Mucosa of rectum (tissue), 2 donors: ENCODE results near the gene XPR1.
"Not testable (repeated sequence)": the region's sequence is repeated elsewhere in the genome, so short reads cannot be mapped to it uniquely, and the experiment has no call there.

ENCODE experiments used
- H3K27ac ChIP-seq, 2 donors: one replicate each; pipeline ENCODE4 v1.7.0; 2013; ENCODE audit warnings: inconsistent platforms in 2 of 2, low read depth in 2 of 2, low read length in 2 of 2
- H3K27me3 ChIP-seq, 2 donors: one replicate each; pipeline ENCODE4 v1.7.0; 2013; ENCODE audit warnings: low read length in 2 of 2; ENCODE audit not compliant: control insufficient read depth in 2 of 2, insufficient read depth in 2 of 2
- H3K36me3 ChIP-seq, 2 donors: one replicate each; pipeline ENCODE4 v1.7.0; 2013; ENCODE audit warnings: low read length in 2 of 2; ENCODE audit not compliant: control insufficient read depth in 2 of 2, insufficient read depth in 2 of 2
- H3K4me1 ChIP-seq, 2 donors: one replicate each; pipeline ENCODE4 v1.7.0; 2013; ENCODE audit warnings: low read length in 2 of 2, mild to moderate bottlenecking in 1 of 2; ENCODE audit not compliant: control insufficient read depth in 2 of 2, insufficient read depth in 2 of 2
- H3K4me3 ChIP-seq, 2 donors: one replicate each; pipeline ENCODE4 v1.7.0; 2013; ENCODE audit warnings: low read length in 2 of 2
- H3K9ac ChIP-seq, 2 donors: one replicate each; pipeline ENCODE4 v1.7.0; 2013; ENCODE audit warnings: low read length in 2 of 2, low read depth in 1 of 2, mild to moderate bottlenecking in 1 of 2
- H3K9me3 ChIP-seq, 2 donors: one replicate each; pipeline ENCODE4 v1.7.0; 2013; ENCODE audit warnings: low read length in 2 of 2; ENCODE audit not compliant: control insufficient read depth in 2 of 2
- donor health status: healthy.
- donor health status: Normal muscosa, but diverticular disease.

XPR1 gene

DNA sequence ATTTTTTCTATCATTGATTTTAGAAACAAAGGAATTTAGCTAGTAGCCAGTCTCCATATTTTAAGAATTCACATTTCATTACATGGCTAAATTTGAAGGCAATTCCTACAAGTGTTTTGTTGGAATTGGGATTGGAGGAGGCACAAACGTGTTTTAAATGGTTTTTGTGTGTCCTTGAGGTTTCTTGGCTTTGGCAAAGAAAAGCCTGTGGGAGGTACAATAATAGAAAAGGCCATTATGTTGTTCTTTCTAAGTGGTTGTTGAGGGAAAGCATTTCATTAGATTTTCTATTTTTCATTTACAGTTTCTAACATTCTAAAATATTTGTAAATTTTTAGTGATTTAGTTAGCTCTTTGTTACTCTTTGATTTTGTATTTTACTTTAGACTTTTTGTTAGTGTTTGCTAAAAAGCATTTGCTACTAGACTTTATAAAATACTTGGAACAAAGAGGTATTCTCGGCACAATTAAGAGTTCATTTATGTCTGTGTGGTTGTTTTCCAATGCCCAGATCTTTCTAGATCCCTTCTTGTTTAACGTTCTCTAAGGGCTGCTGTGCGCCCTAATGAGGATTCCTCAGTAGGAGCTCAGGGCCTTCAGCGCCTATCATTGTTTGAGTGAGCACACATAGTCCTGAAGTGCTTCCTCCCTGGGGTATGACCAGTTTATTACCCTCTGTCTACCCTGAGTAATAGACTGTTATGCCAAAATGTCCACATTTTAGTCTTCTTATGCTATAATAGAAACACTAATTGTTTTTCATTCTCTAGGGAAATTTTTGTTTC is 210.9 kb downstream of the XPR1 start:
- Histone ChIP-seq H3K36me3 (no peaks in the 10 kb centered on the region), H3K9ac (no peak overlapping the region), H3K27ac (no peak overlapping the region), H3K9me3 (no peaks in the 10 kb centered on the region), H3K4me1 (no peaks in the 10 kb centered on the region), H3K27me3 (no peaks in the 10 kb centered on the region), H3K4me3 (no peak overlapping the region)

DNA sequence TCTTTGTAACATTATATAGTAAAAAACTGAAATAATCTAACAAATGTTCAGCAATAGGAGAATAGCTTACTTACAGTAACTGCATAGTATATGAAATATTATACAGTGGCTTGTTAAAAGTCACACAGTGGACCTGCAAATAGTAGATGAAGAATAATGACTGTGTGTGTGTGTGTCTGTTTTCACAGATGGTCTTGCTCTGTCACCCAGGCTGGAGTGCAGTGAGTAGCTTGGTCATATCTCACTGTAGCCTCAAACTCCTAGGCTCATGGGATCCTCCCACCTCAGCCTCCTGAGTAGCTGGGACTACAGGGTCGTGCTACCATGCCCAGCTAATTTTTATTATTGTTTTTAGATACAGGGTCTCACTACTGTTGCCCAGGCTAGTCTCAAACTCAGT is 213.5 kb downstream of the XPR1 start:
- H3K36me3 ChIP-seq, result no peaks in the 10 kb centered on the region
- no peaks in the 10 kb centered on the region for H3K9me3 ChIP-seq
- H3K9ac ChIP-seq, result no peak overlapping the region
- H3K4me3 ChIP-seq, result no peak overlapping the region
- no peaks in the 10 kb centered on the region for H3K4me1 ChIP-seq
- H3K27ac ChIP-seq, result no peak overlapping the region
- H3K27me3 ChIP-seq, result no peaks in the 10 kb centered on the region

DNA sequence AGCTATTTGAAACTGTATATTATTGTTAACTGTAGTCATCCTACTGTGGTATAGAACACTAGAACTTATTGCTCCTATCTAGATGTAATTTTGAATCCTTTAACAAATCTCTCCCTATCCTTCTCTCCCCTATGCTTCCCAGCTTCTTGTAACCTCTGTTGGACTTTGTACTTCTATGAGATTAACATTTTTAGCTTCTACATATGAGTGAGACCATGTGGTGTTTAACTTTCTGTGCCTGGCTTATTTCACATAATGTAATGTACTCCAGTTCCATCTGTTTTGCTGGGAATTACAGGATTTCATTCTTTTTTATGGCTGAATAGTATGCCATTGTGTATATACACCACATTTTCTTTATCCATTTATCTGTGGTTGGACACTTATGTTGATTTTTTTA is 216.4 kb downstream of the XPR1 start:
- no peaks in the 10 kb centered on the region for H3K4me1 ChIP-seq
- H3K9ac ChIP-seq, result no peak overlapping the region
- no peaks in the 10 kb centered on the region for H3K36me3 ChIP-seq
- no peak overlapping the region for H3K27ac ChIP-seq
- H3K27me3 ChIP-seq, result no peaks in the 10 kb centered on the region
- H3K4me3 ChIP-seq, result no peak overlapping the region
- H3K9me3 ChIP-seq, result no peaks in the 10 kb centered on the region

DNA sequence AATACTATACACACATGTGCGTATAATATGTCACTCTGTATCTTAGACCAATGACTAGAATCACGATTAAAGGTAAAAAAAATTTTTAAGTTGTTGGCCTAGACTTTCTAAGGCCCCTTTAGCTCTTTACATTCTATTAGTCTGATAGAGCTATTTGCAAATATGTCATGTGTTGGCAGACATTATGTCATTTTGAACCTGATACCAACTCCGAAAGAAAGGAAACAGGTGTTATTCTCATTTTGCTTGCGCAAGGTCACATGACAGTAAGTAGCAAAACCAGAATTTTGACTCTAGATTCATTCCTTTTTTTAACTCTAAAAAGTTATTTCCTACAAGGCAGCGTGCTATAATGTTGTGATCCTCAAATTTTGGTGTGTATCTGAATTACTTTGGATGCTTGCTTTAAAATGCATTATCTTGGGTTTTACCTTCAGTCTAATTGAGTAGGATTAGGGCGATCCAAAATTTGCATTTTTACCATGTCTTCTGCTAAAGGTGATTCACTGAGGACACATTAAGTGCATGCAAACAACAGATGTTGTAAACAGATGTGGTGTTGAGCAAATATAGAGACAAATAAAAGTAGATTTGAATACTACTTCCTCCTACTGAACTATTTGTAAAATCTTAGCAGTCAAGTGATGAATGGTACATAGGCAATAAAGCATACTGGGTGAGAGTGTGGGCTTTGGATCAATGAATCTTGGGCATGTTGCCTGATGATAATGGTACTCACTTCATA is 217.4 kb downstream of the XPR1 start:
- H3K4me1 ChIP-seq, result no peaks in the 10 kb centered on the region
- H3K27me3 ChIP-seq, result no peaks in the 10 kb centered on the region
- peak overlapping the region in 1 of 2 donors; percentile 24 for H3K4me3 ChIP-seq
- no peaks in the 10 kb centered on the region for H3K36me3 ChIP-seq
- no peaks in the 10 kb centered on the region for H3K9me3 ChIP-seq
- no peak overlapping the region for H3K9ac ChIP-seq
- H3K27ac ChIP-seq, result no peak overlapping the region

DNA sequence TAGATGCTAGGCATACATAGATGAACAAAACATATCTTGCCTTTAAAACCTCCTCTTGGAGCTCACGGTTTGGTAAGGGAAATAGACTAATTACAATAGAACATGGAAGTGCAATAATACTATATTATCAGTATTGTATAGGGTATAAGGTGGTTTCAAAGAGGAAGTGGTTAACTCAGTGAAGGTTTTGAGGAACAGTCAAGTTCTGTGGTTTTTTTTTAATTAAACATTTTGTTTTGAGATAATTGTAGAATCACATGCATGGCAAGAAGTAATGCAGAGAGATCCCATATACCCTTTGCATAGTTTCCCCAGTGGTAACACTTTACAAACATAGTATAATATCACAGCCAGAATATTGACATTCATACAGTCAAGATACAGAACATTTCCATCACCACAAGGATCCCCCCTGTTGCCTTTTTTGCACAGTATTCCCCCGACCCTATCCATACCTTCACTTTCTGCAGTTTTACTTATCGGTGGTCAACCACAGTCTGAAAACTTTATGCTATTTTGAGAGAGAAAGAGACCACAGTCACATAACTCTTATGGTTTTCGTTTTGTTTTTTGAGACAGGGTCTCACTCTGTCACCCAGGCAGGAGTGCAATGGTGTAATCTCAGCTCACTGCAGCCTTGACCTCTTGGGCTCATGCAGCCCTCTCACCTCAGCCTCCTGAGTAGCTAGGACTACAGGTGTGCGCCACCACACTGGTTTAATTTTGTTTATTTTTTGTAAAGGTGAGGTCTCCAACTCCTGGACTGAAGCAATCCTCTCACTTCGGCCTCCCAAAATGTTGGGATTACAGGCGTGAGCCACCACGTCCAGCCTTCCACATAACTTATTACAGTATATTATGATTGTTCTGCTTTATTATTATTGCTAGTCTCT is 220.4 kb downstream of the XPR1 start:
- Histone ChIP-seq H3K4me3 (no peak overlapping the region), H3K36me3 (no peaks in the 10 kb centered on the region), H3K9ac (no peak overlapping the region), H3K4me1 (no peaks in the 10 kb centered on the region), H3K27me3 (no peaks in the 10 kb centered on the region), H3K9me3 (no peaks in the 10 kb centered on the region), H3K27ac (no peak overlapping the region)

DNA sequence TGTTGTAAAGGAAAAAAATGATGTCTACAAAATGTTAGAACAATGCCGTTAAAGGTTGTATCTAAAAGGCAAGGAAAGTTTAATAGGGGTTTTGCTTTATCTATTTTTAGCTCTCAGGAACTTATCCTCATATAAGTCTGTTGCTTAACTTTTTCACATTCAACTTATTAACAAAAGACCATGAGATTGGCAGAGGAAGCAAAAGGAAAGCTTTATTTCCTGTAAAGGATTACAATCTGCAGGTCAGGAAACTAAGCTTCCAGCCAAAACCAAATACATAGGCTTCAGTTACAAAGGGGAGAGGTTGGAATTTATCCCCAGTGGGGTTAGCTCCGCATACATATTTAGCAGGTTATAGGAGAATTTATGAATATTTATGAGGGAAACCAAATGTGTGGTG is 222.2 kb downstream of the XPR1 start:
- no peaks in the 10 kb centered on the region for H3K27me3 ChIP-seq
- H3K4me1 ChIP-seq, result no peaks in the 10 kb centered on the region
- H3K9ac ChIP-seq, result no peak overlapping the region
- no peak overlapping the region for H3K27ac ChIP-seq
- no peaks in the 10 kb centered on the region for H3K9me3 ChIP-seq
- H3K4me3 ChIP-seq, result no peak overlapping the region
- H3K36me3 ChIP-seq, result no peaks in the 10 kb centered on the region

DNA sequence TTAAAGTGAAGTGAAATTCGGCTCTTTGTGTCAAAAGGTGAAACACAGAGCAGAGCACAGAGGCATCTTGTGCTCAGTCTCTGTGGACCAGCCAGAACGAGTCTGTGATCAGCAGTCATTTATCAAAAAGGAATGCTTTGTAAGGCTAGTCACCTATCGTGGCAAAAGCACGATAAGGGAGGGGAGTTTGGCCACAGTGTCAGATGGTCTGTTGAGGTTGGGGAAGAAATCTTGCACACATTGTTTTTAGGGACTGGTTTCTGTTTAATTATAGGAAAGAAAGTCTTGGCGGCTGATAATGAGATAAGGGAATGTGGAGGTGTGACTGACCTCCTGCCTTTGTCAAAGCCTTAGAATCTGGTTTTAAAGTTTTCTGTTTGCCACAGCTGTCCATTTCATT is 222.6 kb downstream of the XPR1 start:
- H3K27me3 ChIP-seq, result no peaks in the 10 kb centered on the region
- no peak overlapping the region for H3K9ac ChIP-seq
- no peaks in the 10 kb centered on the region for H3K9me3 ChIP-seq
- no peaks in the 10 kb centered on the region for H3K36me3 ChIP-seq
- no peak overlapping the region for H3K27ac ChIP-seq
- H3K4me3 ChIP-seq, result no peak overlapping the region
- no peaks in the 10 kb centered on the region for H3K4me1 ChIP-seq

DNA sequence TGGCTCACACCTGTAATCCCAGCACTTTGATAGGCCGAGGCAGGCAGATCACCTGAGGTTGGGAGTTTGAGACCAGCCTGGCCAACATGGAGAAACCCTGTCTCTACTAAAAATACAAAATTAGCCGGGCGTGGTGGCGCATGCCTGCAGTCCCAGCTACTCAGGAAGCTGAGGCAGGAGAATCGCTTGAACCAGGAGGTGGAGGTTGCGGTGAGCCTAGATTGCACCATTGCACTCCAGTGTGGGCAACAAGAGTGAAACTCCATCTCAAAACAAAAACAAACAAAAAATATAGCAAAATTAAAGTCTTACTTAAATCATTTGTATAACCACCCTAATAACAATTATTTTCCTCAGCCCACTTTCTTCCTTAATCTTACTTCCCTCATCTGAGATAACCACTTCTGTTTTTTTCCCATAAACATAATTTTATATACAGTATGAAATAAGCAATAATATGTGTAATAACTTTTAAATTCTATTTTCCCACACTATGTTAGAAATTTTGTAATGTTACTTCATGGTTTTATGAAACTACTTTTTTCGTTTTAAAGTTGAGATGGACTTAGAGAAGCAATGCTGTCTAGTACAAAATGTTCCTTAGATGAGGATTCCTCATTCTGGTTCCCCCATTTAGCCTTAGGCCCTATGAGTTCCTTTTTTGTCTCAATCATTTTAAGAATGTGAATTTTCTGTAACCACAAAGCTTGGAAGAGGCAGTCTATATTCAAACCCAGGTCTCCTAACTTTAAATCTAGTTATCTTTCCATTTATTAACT is 226.3 kb downstream of the XPR1 start:
- H3K9ac ChIP-seq, H3K27me3 ChIP-seq, H3K4me3 ChIP-seq, H3K36me3 ChIP-seq, H3K9me3 ChIP-seq, H3K4me1 ChIP-seq, H3K27ac ChIP-seq: not testable (repeated sequence)

DNA sequence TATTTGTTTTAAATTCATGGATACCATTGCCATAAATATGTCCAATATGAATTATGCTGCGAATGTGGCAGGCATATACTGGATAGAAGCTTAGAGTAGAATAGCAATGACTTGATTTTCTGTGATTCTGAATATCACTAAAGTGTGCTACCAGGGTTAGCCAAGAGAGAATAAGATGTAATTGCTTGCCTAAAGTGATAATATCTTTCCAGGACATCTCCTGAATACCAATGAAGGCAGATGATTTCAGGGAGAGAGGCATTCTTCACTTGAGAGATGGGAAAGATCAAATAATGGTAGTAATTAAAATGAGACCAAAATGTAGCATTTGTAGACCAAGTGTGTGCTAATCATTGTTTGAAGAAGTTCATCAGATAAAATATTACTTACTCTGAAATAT is 227.5 kb downstream of the XPR1 start:
- no peaks in the 10 kb centered on the region for H3K9me3 ChIP-seq
- no peaks in the 10 kb centered on the region for H3K36me3 ChIP-seq
- H3K27ac ChIP-seq, result no peak overlapping the region
- no peak overlapping the region for H3K9ac ChIP-seq
- H3K27me3 ChIP-seq, result no peaks in the 10 kb centered on the region
- no peak overlapping the region for H3K4me3 ChIP-seq
- no peaks in the 10 kb centered on the region for H3K4me1 ChIP-seq
